Gastroesophageal sphincter (tissue), 3 donors: ENCODE data around the gene GATAD2B.

Experiments used
- EP300 ChIP-seq: sonication (generic); formaldehyde crosslinking; IDR thresholded peaks from one replicate; pipeline ENCODE4 v1.6.1; 2017; ENCODE audit warnings: antibody characterized with exemption, mild to moderate bottlenecking
- POLR2A ChIP-seq, 2 donors: fragments of 450-650 bp; IDR thresholded peaks; one replicate each; pipeline ENCODE4 v1.6.1; 2017; ENCODE audit warnings: antibody characterized with exemption in 2 of 2, mild to moderate bottlenecking in 2 of 2, moderate library complexity in 1 of 2
- POLR2AphosphoS5 ChIP-seq: sonication (generic); formaldehyde crosslinking; IDR thresholded peaks from one replicate; pipeline ENCODE4 v1.6.1; 2017; ENCODE audit warnings: antibody characterized with exemption
- TF ChIP-seq, protein P1 (sequence below), 4 experiments: fragments of 200-600 bp in 2 of 4; fragments of 450-650 bp in 2 of 4; sonication (generic) in 1 of 4; IDR thresholded peaks; one replicate each; pipeline ENCODE4 v1.5.1; 2017 to 2019; ENCODE audit warnings: antibody characterized with exemption in 4 of 4, mild to moderate bottlenecking in 2 of 4, moderate library complexity in 2 of 4

DNA sequence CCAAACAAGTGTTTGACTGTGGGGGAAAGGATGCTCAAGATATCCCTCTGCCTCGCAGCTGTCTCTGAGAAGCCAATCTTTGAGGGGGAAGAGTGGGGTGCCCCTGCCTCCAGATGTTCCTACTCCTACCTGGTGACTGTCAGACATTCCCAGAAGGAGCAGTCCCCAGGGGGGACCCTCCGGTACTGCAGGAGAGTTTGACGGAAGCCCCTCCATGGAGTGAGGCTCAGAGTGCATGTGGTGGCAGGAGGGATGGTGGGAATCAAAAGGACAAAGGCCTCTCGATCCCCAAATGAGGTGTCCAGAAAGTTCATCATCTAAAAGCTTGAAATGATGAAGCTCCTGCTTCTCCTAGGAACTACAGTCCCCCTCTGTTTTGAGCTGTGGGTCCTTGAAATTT is 142.2 kb downstream of the GATAD2B start:
- TF ChIP-seq POLR2AphosphoS5 (no peak), POLR2A (IDR thresholded peaks at IDR 0.05) (no peak), EP300 (no peak)
- TF ChIP-seq, protein P1, sequence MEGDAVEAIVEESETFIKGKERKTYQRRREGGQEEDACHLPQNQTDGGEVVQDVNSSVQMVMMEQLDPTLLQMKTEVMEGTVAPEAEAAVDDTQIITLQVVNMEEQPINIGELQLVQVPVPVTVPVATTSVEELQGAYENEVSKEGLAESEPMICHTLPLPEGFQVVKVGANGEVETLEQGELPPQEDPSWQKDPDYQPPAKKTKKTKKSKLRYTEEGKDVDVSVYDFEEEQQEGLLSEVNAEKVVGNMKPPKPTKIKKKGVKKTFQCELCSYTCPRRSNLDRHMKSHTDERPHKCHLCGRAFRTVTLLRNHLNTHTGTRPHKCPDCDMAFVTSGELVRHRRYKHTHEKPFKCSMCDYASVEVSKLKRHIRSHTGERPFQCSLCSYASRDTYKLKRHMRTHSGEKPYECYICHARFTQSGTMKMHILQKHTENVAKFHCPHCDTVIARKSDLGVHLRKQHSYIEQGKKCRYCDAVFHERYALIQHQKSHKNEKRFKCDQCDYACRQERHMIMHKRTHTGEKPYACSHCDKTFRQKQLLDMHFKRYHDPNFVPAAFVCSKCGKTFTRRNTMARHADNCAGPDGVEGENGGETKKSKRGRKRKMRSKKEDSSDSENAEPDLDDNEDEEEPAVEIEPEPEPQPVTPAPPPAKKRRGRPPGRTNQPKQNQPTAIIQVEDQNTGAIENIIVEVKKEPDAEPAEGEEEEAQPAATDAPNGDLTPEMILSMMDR (IDR thresholded peaks at IDR 0.05): no peak
